Caco-2 (cell line): ENCODE data around the gene ITM2C. TPM values are rescaled to one million over a fixed set of nuclear protein-coding genes. Genes with fewer than 3 reads are reported as not detected.

Source experiments
- BruUV-seq: library from RNA; stranded (reverse); fragments of 400-500 nt; replicated peaks from 2 replicates; lab custom pipeline; 2021; lab: Mats Ljungman, UMichigan
- CTCF ChIA-PET: fragments of 300-600 bp; sonication (Branson Sonifier 250); formaldehyde crosslinking; loops from one replicate; lab custom pipeline; 2022; ENCODE audit warnings: antibody characterized with exemption; lab: Charles Lee
- POLR2A ChIA-PET: fragments of 300-600 bp; sonication (Branson Sonifier 250); formaldehyde crosslinking; loops from one replicate; lab custom pipeline; 2022; ENCODE audit warnings: antibody characterized with exemption; lab: Charles Lee
- DNase-seq, 2 experiments: peaks; one replicate each; pipeline versions ENCODE4 v3.0.0 to v3.0.0-alpha.2; 2020 to 2022
- H3K27me3 ChIP-seq: replicated peaks from 2 replicates; pipeline ENCODE4 v1.6.0; 2011; ENCODE audit warnings: low read length; ENCODE audit not compliant: control insufficient read depth, insufficient read depth
- H3K36me3 ChIP-seq: 2 replicates; pipeline ENCODE4 v1.5.1; 2011; ENCODE audit warnings: low read length; ENCODE audit not compliant: control insufficient read depth, insufficient read depth
- H3K4me1 ChIP-seq: fragments of 250-450 bp; sonication (Bioruptor Pico); 2 replicates; pipeline ENCODE4 v1.5.1; 2020; ENCODE audit warnings: mild to moderate bottlenecking
- H3K4me3 ChIP-seq: 2 replicates; pipeline ENCODE4 v1.5.1; 2011; ENCODE audit warnings: low read depth, mild to moderate bottlenecking, control low read depth, low read length
- H3K9me3 ChIP-seq: fragments of 250-450 bp; sonication (Bioruptor Pico); 2 replicates; pipeline ENCODE4 v1.5.1; 2020; ENCODE audit warnings: mild to moderate bottlenecking, moderate library complexity
- H3K27ac Mint-ChIP-seq: one replicate; pipeline ENCODE4 v1.8.0; 2022; ENCODE audit warnings: mixed read lengths; ENCODE audit not compliant: unreplicated experiment
- H3K27me3 Mint-ChIP-seq: one replicate; pipeline ENCODE4 v1.8.0; 2022; ENCODE audit warnings: mixed read lengths; ENCODE audit not compliant: insufficient read depth, unreplicated experiment
- H3K36me3 Mint-ChIP-seq: one replicate; pipeline ENCODE4 v1.8.0; 2022; ENCODE audit warnings: mild to moderate bottlenecking, mixed read lengths; ENCODE audit not compliant: insufficient read depth, unreplicated experiment
- H3K4me1 Mint-ChIP-seq: one replicate; pipeline ENCODE4 v1.8.0; 2022; ENCODE audit warnings: low read depth, mixed read lengths; ENCODE audit not compliant: unreplicated experiment
- H3K4me3 Mint-ChIP-seq: one replicate; pipeline ENCODE4 v1.8.0; 2022; ENCODE audit warnings: mild to moderate bottlenecking, moderate library complexity, mixed read lengths; ENCODE audit not compliant: unreplicated experiment
- H3K9me3 Mint-ChIP-seq: one replicate; pipeline ENCODE4 v1.8.0; 2022; ENCODE audit warnings: mixed read lengths; ENCODE audit not compliant: unreplicated experiment
- intact Hi-C: fragments of 100-400 bp; cut with micrococcal nuclease; formaldehyde crosslinking; loops from one replicate; pipeline ENCODE4 v1.10.0; 2022; ENCODE audit not compliant: unreplicated experiment
- total RNA-seq: library from RNA; stranded (reverse); gene quantifications from 2 replicates; pipeline ENCODE4 v1.2.3, GENCODE V29; 2022
- TF ChIP-seq, protein P1 (sequence below), 2 experiments: fragments of 200-600 bp in 1 of 2; IDR thresholded peaks; 1 replicate in 1 of 2; 2 replicates in 1 of 2; pipeline versions ENCODE4 v1.5.1 to v1.8.0; 2011 to 2022; ENCODE audit warnings: antibody characterized with exemption in 1 of 2, control low read depth in 1 of 2, inconsistent platforms in 1 of 2, low read depth in 1 of 2, low read length in 1 of 2, mild to moderate bottlenecking in 1 of 2, moderate library complexity in 1 of 2; ENCODE audit not compliant: insufficient read depth in 1 of 2, severe bottlenecking in 1 of 2, unreplicated experiment in 1 of 2

The ITM2C gene
- total RNA-seq, 1 experiment from 2014 or later, result 136 TPM

DNA sequence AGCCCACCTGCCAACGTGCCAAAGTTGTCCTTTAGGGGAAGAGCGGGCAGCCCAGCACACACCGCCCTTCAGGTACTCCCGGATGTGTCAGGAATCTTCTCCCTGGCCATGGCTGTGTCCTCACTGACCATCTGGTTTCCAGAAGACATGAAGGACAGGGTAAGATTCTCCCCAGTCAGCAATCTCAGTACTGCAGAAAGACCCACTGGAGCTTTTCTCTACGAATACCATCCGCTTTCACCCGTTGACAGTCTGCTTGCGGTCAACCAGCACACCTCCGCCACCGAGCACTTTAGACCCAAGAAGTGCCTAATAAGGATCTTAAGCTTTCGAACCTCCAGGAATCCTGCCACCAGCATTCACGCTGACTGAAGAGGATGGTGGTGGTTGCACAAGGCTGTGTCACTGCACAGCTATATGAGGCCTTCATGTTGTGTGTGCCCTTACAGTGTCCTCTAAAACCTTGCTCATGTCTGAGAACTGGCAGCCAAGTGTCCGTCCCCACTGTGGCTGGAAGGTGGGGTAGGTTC is 42.7 kb upstream of the ITM2C start:
- H3K36me3 ChIP-seq, result no peaks in the 10 kb centered on the region
- TF ChIP-seq, protein P1, sequence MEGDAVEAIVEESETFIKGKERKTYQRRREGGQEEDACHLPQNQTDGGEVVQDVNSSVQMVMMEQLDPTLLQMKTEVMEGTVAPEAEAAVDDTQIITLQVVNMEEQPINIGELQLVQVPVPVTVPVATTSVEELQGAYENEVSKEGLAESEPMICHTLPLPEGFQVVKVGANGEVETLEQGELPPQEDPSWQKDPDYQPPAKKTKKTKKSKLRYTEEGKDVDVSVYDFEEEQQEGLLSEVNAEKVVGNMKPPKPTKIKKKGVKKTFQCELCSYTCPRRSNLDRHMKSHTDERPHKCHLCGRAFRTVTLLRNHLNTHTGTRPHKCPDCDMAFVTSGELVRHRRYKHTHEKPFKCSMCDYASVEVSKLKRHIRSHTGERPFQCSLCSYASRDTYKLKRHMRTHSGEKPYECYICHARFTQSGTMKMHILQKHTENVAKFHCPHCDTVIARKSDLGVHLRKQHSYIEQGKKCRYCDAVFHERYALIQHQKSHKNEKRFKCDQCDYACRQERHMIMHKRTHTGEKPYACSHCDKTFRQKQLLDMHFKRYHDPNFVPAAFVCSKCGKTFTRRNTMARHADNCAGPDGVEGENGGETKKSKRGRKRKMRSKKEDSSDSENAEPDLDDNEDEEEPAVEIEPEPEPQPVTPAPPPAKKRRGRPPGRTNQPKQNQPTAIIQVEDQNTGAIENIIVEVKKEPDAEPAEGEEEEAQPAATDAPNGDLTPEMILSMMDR (IDR thresholded peaks at IDR 0.05; ENCODE audit: insufficient read depth in 1 of 2, low read depth in 1 of 2, low read length in 1 of 2, severe bottlenecking in 1 of 2, unreplicated experiment in 1 of 2), result no peak
- no peak overlapping the region for H3K27ac Mint-ChIP-seq
- intact Hi-C loops, result no loop called here
- H3K9me3 ChIP-seq, result no peaks in the 10 kb centered on the region
- no peaks in the 10 kb centered on the region for H3K27me3 Mint-ChIP-seq
- ChIA-PET CTCF (no interaction called here), POLR2A (no interaction called here)
- peaks cover under 1% of the 10 kb centered on the region for H3K36me3 Mint-ChIP-seq
- H3K4me3 ChIP-seq, result no peak overlapping the region
- no peaks in the 10 kb centered on the region; the same call in 1 of the 2 replicates for H3K27me3 ChIP-seq
- no peaks in the 10 kb centered on the region for H3K9me3 Mint-ChIP-seq
- DNase-seq, result no peak
- H3K4me3 Mint-ChIP-seq, result no peak overlapping the region
- no TSS peak for BruUV-seq
- no peaks in the 10 kb centered on the region for H3K4me1 Mint-ChIP-seq
- H3K4me1 ChIP-seq, result no peaks in the 10 kb centered on the region

DNA sequence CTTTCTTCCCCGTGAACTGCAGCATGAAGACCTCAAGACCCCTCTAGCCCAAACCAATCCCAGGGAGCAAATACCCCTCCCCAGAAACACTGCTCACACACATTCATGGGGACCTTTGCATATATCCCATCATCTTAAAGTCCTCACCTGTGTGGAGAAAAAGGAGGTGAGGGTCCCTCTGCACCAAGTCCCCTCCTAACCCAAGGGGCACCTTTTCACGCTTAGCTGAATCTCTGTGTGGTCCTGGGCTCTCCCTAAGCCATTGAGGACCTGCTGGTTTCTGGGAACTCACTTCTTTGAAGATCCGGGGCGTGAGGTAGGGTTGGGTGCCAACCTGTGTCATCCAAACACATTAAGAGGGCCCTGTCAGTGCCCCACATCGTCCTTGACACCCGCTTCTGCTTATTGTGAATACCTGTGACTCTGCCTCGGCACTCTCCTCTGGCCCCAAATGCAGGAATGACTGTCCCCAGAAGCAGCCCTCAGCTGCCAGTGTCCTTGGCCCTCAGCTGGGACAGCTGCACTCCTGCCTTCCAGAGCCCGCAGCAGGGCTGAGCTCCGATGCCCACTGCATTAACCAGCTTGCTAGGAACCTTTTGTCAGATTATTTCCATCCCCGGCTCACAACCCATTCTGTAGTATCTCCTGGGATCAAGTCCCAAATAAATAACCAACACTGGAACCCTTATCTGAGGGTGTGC is 41.3 kb upstream of the ITM2C start:
- no peak overlapping the region for H3K4me3 Mint-ChIP-seq
- H3K4me1 Mint-ChIP-seq, result no peaks in the 10 kb centered on the region
- H3K36me3 Mint-ChIP-seq, result no peaks in the 10 kb centered on the region
- no peak overlapping the region for H3K27ac Mint-ChIP-seq
- DNase-seq, result no peak
- Histone ChIP-seq H3K9me3 (no peaks in the 10 kb centered on the region), H3K27me3 (no peaks in the 10 kb centered on the region; the same call in 1 of the 2 replicates), H3K4me1 (no peaks in the 10 kb centered on the region), H3K4me3 (no peak overlapping the region), H3K36me3 (no peaks in the 10 kb centered on the region)
- no peaks in the 10 kb centered on the region for H3K9me3 Mint-ChIP-seq
- CTCF ChIA-PET, result interaction anchor here (0.5 to 1.5 kb wide), 4 partner anchors 79 to 494 kb away, joined by 3 to 8 read pairs (median 8); no protein-coding TSS in a partner anchor
- no TSS peak for BruUV-seq
- intact Hi-C loops, result no loop called here
- H3K27me3 Mint-ChIP-seq, result no peaks in the 10 kb centered on the region
- TF ChIP-seq, protein P1 (IDR thresholded peaks at IDR 0.05; ENCODE audit: insufficient read depth in 1 of 2, low read depth in 1 of 2, low read length in 1 of 2, severe bottlenecking in 1 of 2, unreplicated experiment in 1 of 2), result no peak
- POLR2A ChIA-PET, result no interaction called here

DNA sequence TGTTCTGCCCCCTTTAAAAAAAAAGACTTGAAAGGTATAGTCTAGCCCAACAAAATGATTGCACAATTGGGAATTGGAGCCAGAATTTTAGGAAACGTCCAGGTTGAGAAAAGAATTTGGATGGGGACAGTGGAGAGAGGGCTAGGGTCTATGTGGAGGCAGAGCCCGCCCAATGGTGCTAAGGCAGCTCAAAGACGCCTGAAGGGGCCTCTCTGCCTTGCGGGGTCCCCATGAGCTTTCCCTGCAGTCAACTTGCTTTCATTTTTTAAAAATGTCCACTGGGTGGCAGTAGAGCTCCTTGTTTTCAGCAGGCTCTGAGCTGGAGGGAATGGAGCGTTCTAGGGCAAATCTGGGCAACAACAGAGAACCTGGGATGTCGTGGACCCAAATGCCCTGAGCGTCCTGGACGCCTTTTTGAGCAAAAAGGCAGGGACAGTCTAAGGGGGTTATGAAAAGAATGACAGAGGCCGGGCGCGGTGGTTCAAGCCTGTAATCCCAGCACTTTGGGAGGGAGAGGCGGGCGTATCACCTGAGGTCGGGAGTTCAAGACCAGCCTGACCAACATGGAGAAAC is 40.2 kb upstream of the ITM2C start:
- no peak overlapping the region for H3K4me3 Mint-ChIP-seq
- CTCF ChIA-PET, result interaction anchor here (0.6 to 1.5 kb wide), 14 partner anchors 15 to 368 kb away, joined by 3 to 25 read pairs (median 4); partner anchors contain the start of gene ITM2C
- intact Hi-C loops, result loop anchor here (1.0 to 2.0 kb wide), 5 partner anchors 46 to 226 kb away; no protein-coding TSS in a partner anchor
- H3K27ac Mint-ChIP-seq, result no peak overlapping the region
- no peaks in the 10 kb centered on the region for H3K9me3 ChIP-seq
- no peaks in the 10 kb centered on the region for H3K27me3 Mint-ChIP-seq
- H3K4me1 Mint-ChIP-seq, result no peaks in the 10 kb centered on the region
- H3K4me3 ChIP-seq, result no peak overlapping the region
- H3K27me3 ChIP-seq, result no peaks in the 10 kb centered on the region
- TF ChIP-seq, protein P1 (IDR thresholded peaks at IDR 0.05; ENCODE audit: insufficient read depth in 1 of 2, low read depth in 1 of 2, low read length in 1 of 2, severe bottlenecking in 1 of 2, unreplicated experiment in 1 of 2), result peak; percentile 51 to 60
- POLR2A ChIA-PET, result interaction anchor here (0.6 to 1.0 kb wide), 3 partner anchors 163 to 903 kb away, joined by 3 read pairs; no protein-coding TSS in a partner anchor
- BruUV-seq, result no TSS peak
- no peaks in the 10 kb centered on the region for H3K36me3 ChIP-seq
- no peaks in the 10 kb centered on the region for H3K9me3 Mint-ChIP-seq
- no peaks in the 10 kb centered on the region for H3K36me3 Mint-ChIP-seq
- peak; percentile 72 to 77 for DNase-seq
- no peaks in the 10 kb centered on the region for H3K4me1 ChIP-seq
